NCI-H146 (cell line): Measurements from ENCODE around the gene NCKAP5.

ENCODE experiments used
- DNase-seq: peaks from one replicate; lab custom pipeline; 2025; lab: John Stamatoyannopoulos, UW

Gene NCKAP5

GRCh38 chr2:132752421-132753206, 815.6 kb downstream of the NCKAP5 start:
- no peak for DNase-seq

DNA sequence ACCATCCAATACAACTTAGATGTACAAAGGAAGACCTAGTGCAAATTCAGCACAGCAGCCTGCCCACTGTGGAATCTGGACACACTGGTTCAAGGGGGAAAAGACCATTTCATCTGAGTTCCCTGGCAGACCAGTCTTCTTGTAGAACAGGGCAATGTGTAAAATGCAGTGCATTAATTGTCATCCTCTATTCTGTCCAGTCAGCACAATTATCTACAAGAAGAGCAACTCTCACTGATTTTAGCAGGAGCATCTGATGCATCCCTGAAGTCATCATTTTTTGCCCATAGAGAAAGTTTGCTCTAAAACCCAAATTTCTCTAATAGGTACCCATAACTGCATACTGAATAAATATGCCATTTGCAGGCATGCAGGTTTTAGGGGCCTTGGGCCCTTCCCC, 816.4 kb downstream of the NCKAP5 start:
- no peak for DNase-seq

GRCh38 chr2:132750606-132751005, 817.7 kb downstream of the NCKAP5 start:
- DNase-seq: no peak

DNA sequence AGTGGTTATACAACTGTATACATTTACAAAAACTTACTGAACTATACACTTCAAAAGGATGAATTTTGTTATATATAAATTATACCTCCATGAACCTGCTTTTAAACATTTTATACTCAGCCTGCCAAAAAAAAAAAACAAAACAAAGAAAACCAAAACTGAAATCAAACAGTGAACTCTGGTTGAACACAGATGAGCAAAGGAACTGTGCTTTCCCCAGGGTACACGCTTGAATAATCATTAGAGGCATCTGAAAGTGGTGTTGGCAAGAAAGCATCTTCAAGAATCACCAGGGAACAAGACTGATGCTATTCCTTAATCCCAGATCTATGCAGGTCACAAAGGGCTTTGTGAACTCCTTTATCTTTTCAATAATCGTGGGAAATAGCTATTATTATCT, 821.2 kb downstream of the NCKAP5 start:
- DNase-seq: no peak

- DNase-seq: no peak
Observed at GRCh38 chr2:132741754-132742153, 826.5 kb downstream of the NCKAP5 start.

- DNase-seq: no peak
Observed at GRCh38 chr2:132740081-132740720, 828.1 kb downstream of the NCKAP5 start.

DNA sequence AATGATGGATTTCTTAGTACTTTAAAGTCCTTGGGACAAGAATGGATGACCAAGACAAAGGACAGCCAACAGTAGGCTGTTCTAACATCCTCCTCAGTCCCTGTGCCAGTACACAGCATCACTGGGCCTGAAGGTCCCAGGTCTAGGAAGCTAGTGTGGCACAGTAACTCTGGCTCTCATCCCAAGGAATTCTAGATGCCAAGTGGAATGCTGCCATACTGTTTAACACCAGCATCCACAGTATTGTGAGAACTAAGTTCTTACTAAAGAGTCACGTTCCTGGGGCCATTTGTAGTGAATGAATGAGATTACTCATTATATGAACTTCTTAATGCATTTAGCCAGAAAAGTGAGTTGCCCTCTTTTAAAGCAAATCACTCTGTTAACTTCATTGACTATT, 830.0 kb downstream of the NCKAP5 start:
- no peak for DNase-seq

GRCh38 chr2:132736059-132736458, 832.2 kb downstream of the NCKAP5 start:
- DNase-seq: no peak

DNA sequence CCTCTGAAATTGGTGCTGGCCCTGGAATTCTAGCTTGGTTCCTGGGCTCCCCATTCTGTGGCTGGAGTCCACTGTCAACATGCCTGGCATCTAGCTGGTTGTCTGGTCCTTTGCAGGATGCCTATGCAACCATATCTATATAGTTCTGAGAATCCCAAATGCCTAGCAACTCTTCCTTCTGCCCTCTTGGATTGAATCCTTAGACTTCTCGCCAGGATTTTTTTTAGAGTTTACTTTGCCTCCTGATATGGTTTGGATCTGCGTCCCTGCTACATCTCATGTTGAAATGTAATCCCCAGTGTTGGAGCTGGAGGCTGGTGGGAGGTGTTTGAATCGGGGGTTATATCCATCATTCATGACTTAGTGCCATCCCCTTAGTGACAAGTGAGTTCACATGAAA, 833.3 kb downstream of the NCKAP5 start:
- no peak for DNase-seq

DNA sequence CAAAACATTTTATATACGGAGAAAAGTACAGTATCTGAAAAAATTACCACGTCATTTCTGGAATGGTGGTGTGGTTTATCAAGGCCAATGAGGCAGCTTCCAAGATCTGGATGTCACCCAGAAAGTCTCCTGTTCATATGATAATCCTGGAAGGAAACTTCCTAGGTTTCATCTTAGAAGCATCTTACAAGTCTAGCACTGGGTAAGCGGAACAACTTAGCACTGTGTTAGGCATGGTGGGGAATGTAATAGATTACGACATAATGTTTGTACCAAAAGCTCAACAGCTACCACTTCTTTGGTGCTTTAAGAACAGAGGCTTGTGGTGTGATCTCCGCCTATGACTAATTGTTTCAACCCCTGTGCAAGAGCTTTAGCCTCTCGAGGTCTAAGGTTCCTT, 835.2 kb downstream of the NCKAP5 start:
- DNase-seq: no peak

GRCh38 chr2:132732694-132733093, 835.6 kb downstream of the NCKAP5 start:
- no peak for DNase-seq

DNA sequence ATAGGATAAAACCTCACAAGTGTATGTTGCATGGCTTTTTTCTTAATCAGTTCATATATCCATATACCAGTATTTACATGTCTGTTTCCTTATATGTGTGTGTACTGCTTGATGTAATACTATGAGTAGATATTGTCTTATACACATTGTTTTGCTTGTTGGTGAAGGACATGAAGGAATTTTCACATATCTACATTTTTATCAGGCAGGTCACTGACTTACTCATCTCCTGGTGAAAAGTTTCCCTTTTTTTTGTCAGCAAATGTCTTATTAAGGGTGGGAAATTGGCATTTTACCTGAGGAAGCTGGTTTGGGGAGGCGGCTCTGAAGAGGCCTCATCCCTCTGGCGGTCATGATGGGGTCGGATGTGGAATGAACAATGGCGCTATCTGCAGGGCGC, 836.8 kb downstream of the NCKAP5 start:
- DNase-seq: no peak

- DNase-seq: no peak
Observed at GRCh38 chr2:132730611-132731010, 837.7 kb downstream of the NCKAP5 start.

DNA sequence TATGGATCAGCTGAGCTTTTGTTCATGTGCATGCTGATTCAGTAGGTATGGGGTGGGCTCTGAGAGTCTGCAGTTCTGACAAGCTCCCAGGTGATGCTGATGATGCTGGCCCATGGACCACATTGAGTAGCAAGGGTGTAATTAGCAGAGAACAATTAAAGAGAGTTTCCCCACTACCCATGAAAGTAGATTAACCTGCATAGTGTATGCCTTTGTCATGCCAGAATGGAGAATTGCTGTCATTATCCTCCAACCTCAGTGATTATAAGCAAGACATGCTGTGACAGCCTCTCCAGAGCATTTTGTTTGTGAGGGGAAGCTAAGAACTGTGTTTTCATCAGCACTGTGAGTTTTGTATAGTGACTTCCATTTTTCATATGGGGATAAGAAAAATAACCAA, 838.7 kb downstream of the NCKAP5 start:
- no peak for DNase-seq

DNA sequence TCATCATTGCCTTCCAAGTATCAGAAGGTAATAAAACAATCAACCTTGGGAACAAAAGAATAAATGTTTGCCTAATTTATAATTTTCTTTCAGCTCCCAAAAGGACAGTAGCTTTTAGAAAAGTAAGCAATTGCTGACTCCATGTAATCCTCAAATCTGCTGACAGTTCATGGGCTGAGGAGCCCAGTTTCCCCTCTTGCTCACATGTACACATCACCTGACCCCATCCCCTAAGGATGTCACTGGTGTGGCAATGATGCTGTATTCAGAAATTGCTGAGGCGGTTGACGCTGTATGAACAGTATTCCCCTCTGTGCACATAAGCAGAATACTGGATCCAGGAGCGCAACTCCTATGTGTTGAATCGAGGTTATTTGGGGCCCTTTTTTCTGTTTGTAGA, 842.1 kb downstream of the NCKAP5 start:
- no peak for DNase-seq

DNA sequence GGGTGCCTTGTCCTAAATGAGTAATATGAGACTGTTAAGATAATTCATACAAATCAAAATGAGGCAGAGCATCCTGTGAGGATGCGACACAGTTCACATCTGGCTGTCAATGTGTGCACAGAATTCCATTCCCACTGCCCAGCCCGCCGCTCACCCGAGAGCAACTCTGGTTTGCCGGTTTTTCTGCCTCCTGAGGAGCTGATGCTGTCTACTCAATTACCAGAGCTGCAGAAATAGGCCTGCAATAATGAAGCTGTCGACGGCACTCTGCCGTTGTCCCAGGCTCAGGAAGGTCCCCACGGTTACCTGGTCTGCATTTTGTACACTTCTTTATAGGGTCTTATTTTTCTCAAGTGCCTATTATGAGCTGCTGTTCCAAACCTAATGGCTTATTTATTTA, 842.5 kb downstream of the NCKAP5 start:
- DNase-seq: no peak

DNA sequence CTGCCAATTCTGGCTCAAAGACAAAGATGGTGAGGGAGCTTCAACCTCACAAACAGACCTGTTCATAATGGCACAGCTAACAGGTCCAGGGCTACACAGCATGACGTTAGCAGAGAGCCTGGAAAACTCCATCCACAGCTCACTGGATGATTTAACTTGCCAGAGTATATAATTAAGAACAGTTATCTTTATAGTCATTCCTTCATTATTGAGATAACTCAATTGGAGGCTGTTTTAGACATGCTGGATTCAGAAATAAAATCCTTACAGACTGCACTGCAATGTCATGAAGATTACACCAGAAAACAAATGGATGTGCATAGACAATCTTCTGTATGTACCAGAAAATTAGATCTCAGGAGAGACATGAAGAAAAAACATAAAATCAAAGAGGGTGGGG, 843.1 kb downstream of the NCKAP5 start:
- no peak for DNase-seq

DNA sequence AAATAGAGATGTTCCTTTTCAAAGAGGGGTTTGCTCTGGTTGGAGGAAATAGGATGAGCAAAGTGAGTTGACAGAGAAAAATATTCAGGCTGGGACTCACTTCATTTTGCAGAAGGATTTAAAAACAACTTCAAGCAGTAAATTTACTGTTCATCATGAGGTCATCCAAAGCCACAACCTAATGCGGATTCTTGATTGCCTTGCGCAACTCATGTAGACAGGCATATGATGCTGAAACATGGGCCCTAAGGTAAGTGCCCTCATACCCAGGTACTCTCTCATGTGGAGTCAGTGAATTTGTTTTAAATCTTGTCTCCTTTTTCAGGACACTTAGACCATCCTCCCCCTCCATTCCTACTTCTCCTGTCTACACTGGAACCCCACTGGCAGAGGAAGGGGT, 846.3 kb downstream of the NCKAP5 start:
- DNase-seq: no peak

DNA sequence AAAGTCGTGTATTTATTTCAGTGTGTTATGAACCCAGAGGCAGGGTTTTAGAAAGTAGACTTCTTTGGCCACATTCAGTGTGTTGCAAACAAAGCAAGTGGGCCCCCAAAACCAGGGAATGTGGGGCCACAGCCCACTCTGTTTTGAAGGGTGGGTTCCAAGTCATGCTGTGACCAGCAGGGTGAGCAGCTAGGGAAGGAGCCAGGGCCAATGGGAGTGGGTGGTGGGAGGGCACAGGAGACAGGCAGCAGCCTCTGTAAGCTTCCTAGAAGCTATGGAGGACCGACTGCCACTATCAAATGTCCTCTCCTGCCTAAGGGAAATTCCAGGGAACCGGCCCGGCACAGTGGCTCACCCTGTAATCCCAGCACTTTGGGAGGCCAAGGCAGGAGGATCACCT, 847.9 kb downstream of the NCKAP5 start:
- no peak for DNase-seq

DNA sequence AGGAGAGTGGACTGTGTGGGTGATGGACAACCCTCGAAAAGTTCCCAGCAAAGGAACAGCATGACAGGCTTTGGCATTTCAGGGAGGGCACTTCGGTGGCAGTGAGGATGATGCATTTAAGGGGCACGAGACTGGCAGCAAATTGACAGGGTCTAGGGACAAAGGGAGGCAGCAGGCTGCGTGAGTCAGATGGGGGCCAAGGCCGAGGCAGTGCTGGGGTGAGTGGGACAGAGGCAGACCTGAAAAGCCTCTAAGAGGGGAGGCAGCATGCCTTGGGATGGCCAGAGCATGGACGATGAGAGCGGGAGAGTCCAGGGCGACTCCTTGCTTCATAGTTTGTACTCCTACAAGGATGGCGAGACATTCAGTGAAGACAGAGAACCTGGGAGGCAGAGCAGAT, 848.8 kb downstream of the NCKAP5 start:
- no peak for DNase-seq

DNA sequence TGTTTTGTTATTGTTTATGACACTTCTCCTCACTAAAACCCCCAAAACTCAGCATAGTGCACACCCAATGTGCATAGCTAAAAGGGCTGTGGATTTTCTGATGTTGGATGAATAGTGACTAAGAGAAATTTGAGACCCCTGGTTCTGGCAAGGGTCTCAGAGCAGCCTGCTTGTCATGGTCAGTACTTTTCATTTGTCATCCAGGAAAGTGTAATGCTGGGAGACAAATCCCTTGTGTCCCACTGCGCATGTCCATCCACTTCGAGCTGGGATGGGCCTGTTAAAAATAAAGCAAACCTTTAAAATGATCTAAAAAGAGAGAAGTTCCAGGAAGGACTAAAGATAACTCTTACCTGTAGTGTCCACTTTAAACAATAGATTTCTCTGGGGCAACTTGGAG, 851.3 kb downstream of the NCKAP5 start:
- no peak for DNase-seq

DNA sequence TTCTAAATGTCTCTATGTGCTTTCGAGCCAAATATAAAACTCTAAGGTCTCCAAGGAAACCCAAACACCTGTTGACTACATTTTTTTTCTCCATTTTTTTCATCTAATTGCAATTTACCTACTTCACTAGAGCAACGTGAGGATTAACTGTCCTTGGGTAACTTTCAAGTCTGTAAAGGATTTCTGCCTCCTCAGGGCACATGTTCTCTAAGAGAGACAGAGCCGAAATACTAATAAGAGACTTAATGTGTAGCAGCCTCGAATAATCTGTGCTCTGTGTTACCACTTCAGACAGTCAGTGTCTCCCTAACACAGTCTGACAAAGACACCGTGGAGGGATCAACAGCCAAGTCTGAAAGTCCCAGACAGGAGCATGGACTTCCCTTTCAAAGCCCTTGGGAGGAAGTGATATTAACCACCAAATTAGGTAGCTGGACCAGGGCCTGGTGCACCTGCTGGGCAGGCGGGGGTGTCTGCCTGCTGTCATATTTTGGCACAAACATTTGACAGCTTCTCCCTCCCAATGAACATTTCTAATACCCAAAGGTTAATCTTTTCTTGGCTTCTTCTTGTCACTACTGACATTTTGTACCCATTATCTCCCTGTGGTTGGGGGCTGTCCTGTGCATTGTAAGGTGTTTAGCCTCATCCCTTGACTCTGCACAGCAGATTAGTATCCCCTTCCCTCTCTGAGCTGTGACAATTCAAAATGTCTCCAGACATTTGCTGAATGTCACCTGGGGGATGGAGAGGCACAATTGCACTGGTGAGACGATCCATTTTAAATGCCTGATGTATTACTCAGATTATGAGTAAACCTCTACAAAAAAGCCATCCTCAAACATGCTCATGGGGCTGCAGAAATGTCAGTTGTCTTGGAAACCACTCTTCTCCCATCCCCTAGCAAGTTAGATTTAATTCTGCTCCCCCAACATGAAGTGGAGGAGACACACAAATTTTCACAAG, 852.6 kb downstream of the NCKAP5 start:
- no peak for DNase-seq

DNA sequence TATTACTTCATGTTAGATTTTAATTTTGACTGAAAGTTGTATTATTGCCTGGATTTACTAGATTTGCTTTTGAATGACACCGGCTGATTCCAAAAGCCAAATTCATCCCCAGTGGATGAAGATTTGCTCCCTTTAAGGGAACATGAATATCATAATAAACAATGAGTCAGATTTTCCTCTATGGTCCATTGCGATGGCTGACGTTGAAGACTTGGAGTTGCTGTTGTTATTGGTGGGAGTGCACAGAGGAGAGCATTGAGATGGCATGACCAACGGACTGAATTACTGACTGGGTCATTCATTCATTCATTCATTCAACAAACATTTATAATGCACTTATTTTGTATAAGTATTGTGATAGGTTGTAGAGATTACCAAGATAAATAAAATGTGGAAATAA, 864.9 kb downstream of the NCKAP5 start:
- DNase-seq: no peak
